K562 (cell line): ENCODE results near the gene PSMB11.

Experiments used
- CHD1 ChIP-seq: fragments of 200-600 bp; sonication (generic); IDR thresholded peaks from one replicate; pipeline ENCODE4 v1.6.1; 2012; ENCODE audit warnings: mild to moderate bottlenecking, moderate library complexity, low read length, inconsistent platforms
- CTCF ChIP-seq, 3 experiments: IDR thresholded peaks in 2 of 3; conservative IDR thresholded peaks in 1 of 3; 2 replicates each; pipeline ENCODE4 v1.5.1; 2011 to 2012; ENCODE audit warnings: low read length in 3 of 3, mild to moderate bottlenecking in 3 of 3, control low read depth in 2 of 3, improper control_type of control experiment in 1 of 3, inconsistent platforms in 1 of 3, low read depth in 1 of 3, mixed read lengths in 1 of 3, moderate library complexity in 1 of 3; ENCODE audit not compliant: insufficient read depth in 2 of 3
- JUND ChIP-seq, 2 experiments: IDR thresholded peaks; 2 replicates in 1 of 2; 3 replicates in 1 of 2; pipeline ENCODE4 v1.6.1; 2011; ENCODE audit warnings: borderline replicate concordance in 2 of 2, low read depth in 2 of 2, low read length in 2 of 2, improper control_type of control experiment in 1 of 2, missing biosample characterization in 1 of 2, missing genetic modification characterization in 1 of 2, missing genetic modification reagents in 1 of 2

- no peak for TF ChIP-seq CHD1
- no peak for TF ChIP-seq CTCF (IDR thresholded peaks at IDR 0.05 in 2 of 3, conservative IDR thresholded peaks at IDR 0.05 in 1 of 3; ENCODE audit: insufficient read depth in 2 of 3, low read depth in 1 of 3, low read length in 3 of 3)
- TF ChIP-seq JUND (IDR thresholded peaks at IDR 0.05; ENCODE audit: borderline replicate concordance, low read depth, low read length): no peak
- TF ChIP-seq JUND (tag; IDR thresholded peaks at IDR 0.05; ENCODE audit: borderline replicate concordance, low read depth, low read length): no peak
These were observed 38.5 kb downstream of the PSMB11 start for GRCh38 chr14:23080474-23080873.
